IMR-90 (cell line): Measurements from ENCODE around the gene SRGAP3. TPM values are rescaled to one million over a fixed set of nuclear protein-coding genes. Genes with fewer than 3 reads are reported as not detected.

ENCODE experiments used
- ATAC-seq: fragments of 200-7000 bp; cut with Tn5 transposase; 2 replicates; pipeline ENCODE4 v1.9.1; 2020; ENCODE audit warnings: low read depth, mild to moderate bottlenecking, moderate library complexity
- BruUV-seq: library from RNA; stranded (reverse); fragments of 400-500 nt; replicated peaks from 2 replicates; lab custom pipeline; 2021; lab: Mats Ljungman, UMichigan
- CTCF ChIA-PET: fragments of 300-600 bp; formaldehyde crosslinking; extraction: SDS; loops from one replicate; lab custom pipeline; 2021; ENCODE audit warnings: antibody characterized with exemption; lab: Yijun Ruan, JAX
- POLR2A ChIA-PET: fragments of 300-600 bp; sonication (Branson Sonifier 250); formaldehyde crosslinking; loops from one replicate; lab custom pipeline; 2022; ENCODE audit warnings: antibody characterized with exemption; ENCODE audit not compliant: unreplicated experiment; lab: Charles Lee
- DNase-seq: peaks from one replicate; pipeline ENCODE4 v3.0.0; 2013
- H2AFZ ChIP-seq: replicated peaks from 2 replicates; pipeline ENCODE3; 2013; ENCODE audit warnings: low read length, mild to moderate bottlenecking; ENCODE audit not compliant: poor library complexity
- H2AK5ac ChIP-seq: 2 replicates; pipeline ENCODE4 v1.6.1; 2013; ENCODE audit warnings: low read depth, low read length, inconsistent platforms
- H2AK9ac ChIP-seq: replicated peaks from 2 replicates; pipeline ENCODE3; 2013; ENCODE audit warnings: mild to moderate bottlenecking, low read depth, low read length, moderate library complexity; ENCODE audit not compliant: poor library complexity
- H2BK120ac ChIP-seq: 2 replicates; pipeline ENCODE4 v1.6.1; 2013; ENCODE audit warnings: low read depth, low read length, inconsistent platforms
- H2BK15ac ChIP-seq: 3 replicates; pipeline ENCODE4 v1.6.1; 2013; ENCODE audit warnings: low read depth, low read length, inconsistent platforms
- H2BK20ac ChIP-seq: 2 replicates; pipeline ENCODE4 v1.6.1; 2013; ENCODE audit warnings: low read depth, mild to moderate bottlenecking, inconsistent platforms, low read length, moderate library complexity
- H2BK5ac ChIP-seq: 2 replicates; pipeline ENCODE4 v1.6.1; 2013; ENCODE audit warnings: mild to moderate bottlenecking, low read depth, low read length, inconsistent platforms; ENCODE audit not compliant: poor library complexity, severe bottlenecking
- H3K14ac ChIP-seq: replicated peaks from 2 replicates; pipeline ENCODE4 v1.6.1; 2013; ENCODE audit warnings: low read depth, low read length, inconsistent platforms
- H3K18ac ChIP-seq: 2 replicates; pipeline ENCODE4 v1.6.1; 2013; ENCODE audit warnings: low read depth, low read length, control low read depth
- H3K23ac ChIP-seq: 2 replicates; pipeline ENCODE4 v1.6.1; 2013; ENCODE audit warnings: low read depth, low read length, inconsistent platforms
- H3K27ac ChIP-seq: 2 replicates; pipeline ENCODE4 v1.5.1; 2013; ENCODE audit warnings: mild to moderate bottlenecking, control low read depth, low read length; ENCODE audit not compliant: insufficient read depth
- H3K27me3 ChIP-seq: 2 replicates; pipeline ENCODE4 v1.6.1; 2013; ENCODE audit warnings: low read length; ENCODE audit not compliant: control insufficient read depth, insufficient read depth
- H3K36me3 ChIP-seq: 2 replicates; pipeline ENCODE4 v1.6.1; 2013; ENCODE audit warnings: low read length, mixed read lengths; ENCODE audit not compliant: control insufficient read depth, insufficient read depth
- H3K4ac ChIP-seq: 2 replicates; pipeline ENCODE4 v1.6.1; 2013; ENCODE audit warnings: low read depth, low read length, inconsistent platforms
- H3K4me1 ChIP-seq: 2 replicates; pipeline ENCODE4 v1.6.1; 2013; ENCODE audit warnings: low read length, mixed read lengths; ENCODE audit not compliant: control insufficient read depth, insufficient read depth
- H3K4me2 ChIP-seq: 2 replicates; pipeline ENCODE4 v1.6.1; 2013; ENCODE audit warnings: low read depth, mild to moderate bottlenecking, control low read depth, low read length, moderate library complexity
- H3K4me3 ChIP-seq: 2 replicates; pipeline ENCODE4 v1.5.1; 2013; ENCODE audit warnings: low read depth, mild to moderate bottlenecking, control low read depth, low read length, moderate library complexity; ENCODE audit not compliant: insufficient read depth
- H3K56ac ChIP-seq: 2 replicates; pipeline ENCODE4 v1.6.1; 2013; ENCODE audit warnings: low read length, inconsistent platforms; ENCODE audit not compliant: insufficient read depth; ENCODE audit errors: extremely low read depth
- H3K79me1 ChIP-seq, 2 experiments: 2 replicates each; pipeline ENCODE4 v1.6.1; 2013; ENCODE audit warnings: low read length in 2 of 2, inconsistent platforms in 1 of 2, low read depth in 1 of 2
- H3K9ac ChIP-seq: 2 replicates; pipeline ENCODE4 v1.6.1; 2013; ENCODE audit warnings: low read depth, low read length, control low read depth
- H3K9me1 ChIP-seq: 2 replicates; pipeline ENCODE4 v1.6.1; 2013; ENCODE audit warnings: low read length, inconsistent platforms; ENCODE audit not compliant: insufficient read depth
- H3K9me3 ChIP-seq: 2 replicates; pipeline ENCODE4 v1.6.1; 2013; ENCODE audit warnings: low read length; ENCODE audit not compliant: control insufficient read depth, insufficient read depth
- H4K20me1 ChIP-seq: 2 replicates; pipeline ENCODE4 v1.6.1; 2013; ENCODE audit warnings: low read length, inconsistent platforms; ENCODE audit not compliant: insufficient read depth
- H4K5ac ChIP-seq: 2 replicates; pipeline ENCODE4 v1.6.1; 2013; ENCODE audit warnings: mild to moderate bottlenecking, low read depth, low read length, control low read depth
- H4K8ac ChIP-seq, 2 experiments: 2 replicates each; pipeline ENCODE4 v1.6.1; 2013; ENCODE audit warnings: low read depth in 2 of 2, low read length in 2 of 2, control low read depth in 1 of 2, inconsistent platforms in 1 of 2
- H4K91ac ChIP-seq: 2 replicates; pipeline ENCODE4 v1.6.1; 2013; ENCODE audit warnings: low read depth, low read length, inconsistent platforms; ENCODE audit not compliant: insufficient read depth
- BHLHE40 ChIP-seq: fragments of 150-350 bp; IDR thresholded peaks from 2 replicates; pipeline ENCODE4 v1.6.1; 2016; ENCODE audit warnings: mild to moderate bottlenecking, low read depth, low read length
- ELK1 ChIP-seq: fragments of 150-350 bp; IDR thresholded peaks from 2 replicates; pipeline ENCODE4 v1.6.1; 2016; ENCODE audit warnings: low read depth, mild to moderate bottlenecking, low read length, moderate library complexity, borderline replicate concordance
- MXI1 ChIP-seq: IDR thresholded peaks from 2 replicates; pipeline ENCODE4 v1.6.1; 2012; ENCODE audit warnings: low read depth, mild to moderate bottlenecking, low read length, moderate library complexity, borderline replicate concordance
- NFE2L2 ChIP-seq: fragments of 150-350 bp; IDR thresholded peaks from 2 replicates; pipeline ENCODE4 v1.6.1; 2016; ENCODE audit warnings: low read depth, mild to moderate bottlenecking, low read length
- POLR2A ChIP-seq: IDR thresholded peaks from 2 replicates; pipeline ENCODE4 v1.6.1; 2012; ENCODE audit warnings: mild to moderate bottlenecking, low read depth, low read length
- RAD21 ChIP-seq: IDR thresholded peaks from 2 replicates; pipeline ENCODE4 v1.6.1; 2012; ENCODE audit warnings: low read length, improper control_type of control experiment
- RCOR1 ChIP-seq: IDR thresholded peaks from 2 replicates; pipeline ENCODE4 v1.6.1; 2012; ENCODE audit warnings: mild to moderate bottlenecking, low read length, improper control_type of control experiment; ENCODE audit not compliant: insufficient replicate concordance
- RFX5 ChIP-seq: IDR thresholded peaks from 2 replicates; pipeline ENCODE4 v1.8.0; 2012; ENCODE audit warnings: low read depth, mild to moderate bottlenecking, low read length, moderate library complexity
- SMC3 ChIP-seq: fragments of 150-350 bp; IDR thresholded peaks from 2 replicates; pipeline ENCODE4 v1.6.1; 2016; ENCODE audit warnings: low read depth, mild to moderate bottlenecking, antibody characterized with exemption, low read length, moderate library complexity
- WGBS, 2 experiments: methylation state at CpG; one replicate each; pipeline versions ENCODE4 v1.1.5 to v1.1.7; 2013; ENCODE audit warnings: missing lambda C conversion rate in 2 of 2; ENCODE audit not compliant: insufficient read length in 1 of 2; ENCODE audit errors: extremely low coverage in 2 of 2; 5-methylcytosine and 5-hydroxymethylcytosine counted together
- dilution Hi-C: fragments of 300-500 bp; cut with HindIII; formaldehyde crosslinking; loops from one replicate; pipeline ENCODE4 v1.14.3; 2018; ENCODE audit warnings: low sequenced_read_pairs; ENCODE audit not compliant: unreplicated experiment
- in situ Hi-C: fragments of 300-500 bp; cut with MboI; formaldehyde crosslinking; loops from 3 replicates; pipeline ENCODE4 v1.14.3; 2019; ENCODE audit warnings: low sequenced_read_pairs, inconsistent platforms, mixed read lengths
- intact Hi-C: fragments of 100-400 bp; cut with micrococcal nuclease; formaldehyde crosslinking; loops from 2 replicates; pipeline ENCODE4 v1.10.0; 2022
- polyA plus RNA-seq, 3 experiments: library from polyadenylated mRNA; depleted of rRNA; stranded (reverse); fragments of >200 nt; gene quantifications; 2 replicates each; pipeline ENCODE4 v1.2.3, GENCODE V29; 2012; ENCODE audit warnings: low replicate concordance in 1 of 3
- total RNA-seq: library from RNA; depleted of rRNA; stranded (reverse); fragments of >200 nt; gene quantifications from 2 replicates; pipeline ENCODE4 v1.2.3, GENCODE V29; 2012
- TF ChIP-seq, protein P1 (sequence below): conservative IDR thresholded peaks from 2 replicates; pipeline ENCODE4 v1.5.1; 2012; ENCODE audit warnings: mild to moderate bottlenecking, low read depth, low read length, improper control_type of control experiment

Gene SRGAP3
- total and polyA plus RNA-seq, 2 of the 4 experiments (the other 2 are of a cell fraction), result 0.68 to 1.4 TPM

DNA sequence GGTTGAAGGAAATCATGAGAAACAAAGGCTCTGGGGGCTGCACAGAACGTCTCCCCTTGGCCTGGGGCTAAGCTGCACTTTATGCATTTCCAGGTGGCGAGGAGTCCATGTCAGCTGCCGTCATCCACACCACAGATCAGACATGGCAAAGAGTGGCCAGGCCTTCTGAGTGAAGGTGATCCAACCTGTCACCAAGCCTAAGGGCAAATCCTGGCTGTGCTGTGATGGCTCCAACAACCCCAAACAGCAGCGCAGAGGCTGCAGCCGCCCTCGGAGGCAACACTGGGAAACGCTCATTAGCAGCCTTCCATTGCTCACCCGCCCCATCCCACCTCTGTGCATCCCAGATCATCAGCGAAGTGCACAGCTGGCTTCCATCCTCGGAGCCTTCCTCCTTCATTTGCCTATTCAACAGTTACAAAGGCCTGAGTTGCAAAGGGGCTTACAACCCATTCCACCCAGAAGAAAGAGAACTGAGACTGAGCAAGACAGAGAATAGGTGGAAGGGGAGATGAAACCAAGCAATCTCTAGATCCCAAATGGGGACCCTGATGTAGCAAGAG is 55.7 kb downstream of the SRGAP3 start:
- Histone ChIP-seq H3K18ac (no peak overlapping the region), H3K4ac (no peak overlapping the region), H2BK5ac (no peak overlapping the region), H2AK9ac (no peak overlapping the region), H4K20me1 (no peaks in the 10 kb centered on the region), H3K27me3 (peaks cover 7% of the 10 kb centered on the region), H2BK15ac (no peak overlapping the region), H3K9ac (no peak overlapping the region), H3K27ac (no peak overlapping the region), H4K5ac (no peak overlapping the region), H4K8ac (no peak overlapping the region), H3K4me3 (no peak overlapping the region), H2BK20ac (no peak overlapping the region), H2BK120ac (no peak overlapping the region), H3K9me1 (no peaks in the 10 kb centered on the region), H3K4me2 (no peak overlapping the region), H2AFZ (no peak overlapping the region), H3K9me3 (no peaks in the 10 kb centered on the region), H4K91ac (no peak overlapping the region), H3K79me1 (no peaks in the 10 kb centered on the region), H3K23ac (no peak overlapping the region), H2AK5ac (no peak overlapping the region), H3K56ac (no peak overlapping the region), H3K4me1 (no peaks in the 10 kb centered on the region), H3K36me3 (no peaks in the 10 kb centered on the region), H3K14ac (no peak overlapping the region)
- 33% methylated on average over 3 of the region's 10 CpGs; no CpG with 5 or more reads in 1 of the 2 experiments for WGBS, 2 experiments
- ATAC-seq (no peak), DNase-seq (no peak)
- TF ChIP-seq RAD21, result no peak
- no peak for TF ChIP-seq MXI1
- TF ChIP-seq NFE2L2, result no peak
- TF ChIP-seq SMC3, result no peak
- TF ChIP-seq RFX5, result no peak
- no peak for TF ChIP-seq POLR2A
- TF ChIP-seq ELK1, result no peak
- TF ChIP-seq, protein P1, sequence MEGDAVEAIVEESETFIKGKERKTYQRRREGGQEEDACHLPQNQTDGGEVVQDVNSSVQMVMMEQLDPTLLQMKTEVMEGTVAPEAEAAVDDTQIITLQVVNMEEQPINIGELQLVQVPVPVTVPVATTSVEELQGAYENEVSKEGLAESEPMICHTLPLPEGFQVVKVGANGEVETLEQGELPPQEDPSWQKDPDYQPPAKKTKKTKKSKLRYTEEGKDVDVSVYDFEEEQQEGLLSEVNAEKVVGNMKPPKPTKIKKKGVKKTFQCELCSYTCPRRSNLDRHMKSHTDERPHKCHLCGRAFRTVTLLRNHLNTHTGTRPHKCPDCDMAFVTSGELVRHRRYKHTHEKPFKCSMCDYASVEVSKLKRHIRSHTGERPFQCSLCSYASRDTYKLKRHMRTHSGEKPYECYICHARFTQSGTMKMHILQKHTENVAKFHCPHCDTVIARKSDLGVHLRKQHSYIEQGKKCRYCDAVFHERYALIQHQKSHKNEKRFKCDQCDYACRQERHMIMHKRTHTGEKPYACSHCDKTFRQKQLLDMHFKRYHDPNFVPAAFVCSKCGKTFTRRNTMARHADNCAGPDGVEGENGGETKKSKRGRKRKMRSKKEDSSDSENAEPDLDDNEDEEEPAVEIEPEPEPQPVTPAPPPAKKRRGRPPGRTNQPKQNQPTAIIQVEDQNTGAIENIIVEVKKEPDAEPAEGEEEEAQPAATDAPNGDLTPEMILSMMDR, result no peak
- TF ChIP-seq BHLHE40, result no peak
- no peak for TF ChIP-seq RCOR1
- no TSS peak for BruUV-seq
- intact Hi-C loops (no loop called here), in situ Hi-C loops (no loop called here), dilution Hi-C loops (no loop called here)
- CTCF ChIA-PET, result no interaction called here
- POLR2A ChIA-PET, result no interaction called here
